A549 (cell line): ENCODE measurements around the gene ANTXR1.

Experiments
- CTCF ChIP-seq: fragments of >200 bp; sonication (Bioruptor Twin); formaldehyde crosslinking; IDR thresholded peaks from 3 replicates; pipeline ENCODE4 v1.5.1; 2016
- ELK1 ChIP-seq: fragments of 150-350 bp; IDR thresholded peaks from 2 replicates; pipeline ENCODE4 v1.6.1; 2014; ENCODE audit warnings: low read depth, mild to moderate bottlenecking, low read length
- EP300 ChIP-seq, 2 experiments: fragments of >200 bp; sonication (Bioruptor Twin); formaldehyde crosslinking; IDR thresholded peaks; 2 replicates in 1 of 2; 3 replicates in 1 of 2; pipeline ENCODE4 v1.6.1; 2016 to 2017
- MAFK ChIP-seq: fragments of 450-650 bp; IDR thresholded peaks from 2 replicates; pipeline ENCODE4 v1.6.1; 2014; ENCODE audit not compliant: partially characterized antibody
- MAX ChIP-seq: IDR thresholded peaks from 2 replicates; pipeline ENCODE4 v1.6.1; 2012
- MYC ChIP-seq: IDR thresholded peaks from 2 replicates; pipeline ENCODE4 v1.6.1; 2012; ENCODE audit warnings: mild to moderate bottlenecking, inconsistent platforms, low read length, improper control_type of control experiment, borderline replicate concordance
- POLR2A ChIP-seq: IDR thresholded peaks from 2 replicates; pipeline ENCODE4 v1.6.1; 2012; ENCODE audit warnings: mild to moderate bottlenecking, low read length
- RAD21 ChIP-seq, 2 experiments: fragments of >200 bp in 1 of 2; sonication (Bioruptor Twin) in 1 of 2; formaldehyde crosslinking in 1 of 2; IDR thresholded peaks in 1 of 2; conservative IDR thresholded peaks in 1 of 2; 2 replicates in 1 of 2; 3 replicates in 1 of 2; pipeline ENCODE4 v1.6.1; 2012 to 2018; ENCODE audit warnings: inconsistent platforms in 1 of 2
- REST ChIP-seq: fragments of 200-600 bp; sonication (generic); IDR thresholded peaks from 2 replicates; pipeline ENCODE4 v1.6.1; 2016; ENCODE audit warnings: antibody characterized with exemption, mild to moderate bottlenecking, moderate library complexity
- SMC3 ChIP-seq: fragments of >200 bp; sonication (Bioruptor Twin); formaldehyde crosslinking; IDR thresholded peaks from 3 replicates; pipeline ENCODE4 v1.6.1; 2018; ENCODE audit warnings: inconsistent platforms
- USF2 ChIP-seq: fragments of 450-650 bp; IDR thresholded peaks from 2 replicates; pipeline ENCODE4 v1.6.1; 2014; ENCODE audit warnings: antibody characterized with exemption
- ZC3H11A ChIP-seq: fragments of 450-650 bp; IDR thresholded peaks from 2 replicates; pipeline ENCODE4 v1.6.1; 2014; ENCODE audit warnings: antibody characterized with exemption, mild to moderate bottlenecking
- ZNF302 ChIP-seq: fragments of 250-450 bp; sonication (Bioruptor Pico); IDR thresholded peaks from 2 replicates; pipeline ENCODE4 v1.9.0; 2021; ENCODE audit warnings: inconsistent platforms, mild to moderate bottlenecking, moderate library complexity

GRCh38 chr2:69272803-69273471 is 260.0 kb downstream of the ANTXR1 start:
- TF ChIP-seq MAX (no peak), CTCF (no peak), REST (no peak), RAD21 (conservative IDR thresholded peaks at IDR 0.05 in 1 of 2, IDR thresholded peaks at IDR 0.05 in 1 of 2) (no peak), USF2 (no peak), EP300 (IDR thresholded peaks at IDR 0.05) (no peak), ZNF302 (no peak), MYC (no peak), POLR2A (no peak), ELK1 (no peak), MAFK (no peak), SMC3 (no peak), ZC3H11A (no peak)
